ENCODE data around the gene MKI67. TPM values are rescaled to one million over a fixed set of nuclear protein-coding genes. Genes with fewer than 3 reads are reported as not detected.
"Not testable (repeated sequence)": the region's sequence is repeated elsewhere in the genome, so short reads cannot be mapped to it uniquely, and the experiment has no call there.

Gene MKI67
- total and polyA plus RNA-seq, 10 donors, result 0.61 to 21.6 (median 7.6) TPM

GRCh38 chr10:128096486-128097199 is 29.6 kb downstream of the MKI67 start:
- H3K27me3 ChIP-seq (replicated peaks in 1 of 7), result no peaks in the 10 kb centered on the region
- peaks cover 0 to 19% (median 2%) of the 10 kb centered on the region in 6 donors for H3K4me1 ChIP-seq
- intact Hi-C loops (cut with DNase I; ENCODE audit: low total_unique reads), result no loop called here
- H3K27ac ChIP-seq, result peak overlapping the region in 2 of 8 donors; percentile 29 to 82
- WGBS, 5 donors, result 86 to 95% (median 89%) methylated on average over 5 of the region's 5 CpGs
- DNase-seq, result no peak
- peak overlapping the region in 1 of 8 donors; percentile 48 for H3K4me3 ChIP-seq
- peaks cover 0 to 56% (median 0%) of the 10 kb centered on the region in 6 donors for H3K36me3 ChIP-seq
- no peaks in the 10 kb centered on the region for H3K9me3 ChIP-seq
- no peak for TF ChIP-seq POLR2A (IDR thresholded peaks at IDR 0.05)
- TF ChIP-seq, protein P1, sequence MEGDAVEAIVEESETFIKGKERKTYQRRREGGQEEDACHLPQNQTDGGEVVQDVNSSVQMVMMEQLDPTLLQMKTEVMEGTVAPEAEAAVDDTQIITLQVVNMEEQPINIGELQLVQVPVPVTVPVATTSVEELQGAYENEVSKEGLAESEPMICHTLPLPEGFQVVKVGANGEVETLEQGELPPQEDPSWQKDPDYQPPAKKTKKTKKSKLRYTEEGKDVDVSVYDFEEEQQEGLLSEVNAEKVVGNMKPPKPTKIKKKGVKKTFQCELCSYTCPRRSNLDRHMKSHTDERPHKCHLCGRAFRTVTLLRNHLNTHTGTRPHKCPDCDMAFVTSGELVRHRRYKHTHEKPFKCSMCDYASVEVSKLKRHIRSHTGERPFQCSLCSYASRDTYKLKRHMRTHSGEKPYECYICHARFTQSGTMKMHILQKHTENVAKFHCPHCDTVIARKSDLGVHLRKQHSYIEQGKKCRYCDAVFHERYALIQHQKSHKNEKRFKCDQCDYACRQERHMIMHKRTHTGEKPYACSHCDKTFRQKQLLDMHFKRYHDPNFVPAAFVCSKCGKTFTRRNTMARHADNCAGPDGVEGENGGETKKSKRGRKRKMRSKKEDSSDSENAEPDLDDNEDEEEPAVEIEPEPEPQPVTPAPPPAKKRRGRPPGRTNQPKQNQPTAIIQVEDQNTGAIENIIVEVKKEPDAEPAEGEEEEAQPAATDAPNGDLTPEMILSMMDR (IDR thresholded peaks at IDR 0.05 in 8 of 11, conservative IDR thresholded peaks at IDR 0.05 in 3 of 11), result no peak
- TF ChIP-seq POLR2AphosphoS5 (IDR thresholded peaks at IDR 0.05), result no peak

GRCh38 chr10:128095753-128096469 is 30.3 kb downstream of the MKI67 start:
- no peak for DNase-seq
- intact Hi-C loops (cut with DNase I; ENCODE audit: low total_unique reads), result no loop called here
- WGBS, 5 donors, result 60 to 72% (median 66%) methylated on average over 11 of the region's 11 CpGs
- Histone ChIP-seq H3K9me3 (no peaks in the 10 kb centered on the region), H3K4me1 (peaks cover 0 to 19% (median 2%) of the 10 kb centered on the region in 6 donors), H3K36me3 (peaks cover 0 to 48% (median 0%) of the 10 kb centered on the region in 6 donors), H3K27ac (peak overlapping the region in 2 of 8 donors; percentile 29 to 82), H3K4me3 (peak overlapping the region in 1 of 8 donors; percentile 48), H3K27me3 (replicated peaks in 1 of 7) (no peaks in the 10 kb centered on the region)
- TF ChIP-seq, protein P1 (IDR thresholded peaks at IDR 0.05 in 8 of 11, conservative IDR thresholded peaks at IDR 0.05 in 3 of 11), result no peak
- TF ChIP-seq POLR2A (IDR thresholded peaks at IDR 0.05) (no peak), POLR2AphosphoS5 (IDR thresholded peaks at IDR 0.05) (no peak)

DNA sequence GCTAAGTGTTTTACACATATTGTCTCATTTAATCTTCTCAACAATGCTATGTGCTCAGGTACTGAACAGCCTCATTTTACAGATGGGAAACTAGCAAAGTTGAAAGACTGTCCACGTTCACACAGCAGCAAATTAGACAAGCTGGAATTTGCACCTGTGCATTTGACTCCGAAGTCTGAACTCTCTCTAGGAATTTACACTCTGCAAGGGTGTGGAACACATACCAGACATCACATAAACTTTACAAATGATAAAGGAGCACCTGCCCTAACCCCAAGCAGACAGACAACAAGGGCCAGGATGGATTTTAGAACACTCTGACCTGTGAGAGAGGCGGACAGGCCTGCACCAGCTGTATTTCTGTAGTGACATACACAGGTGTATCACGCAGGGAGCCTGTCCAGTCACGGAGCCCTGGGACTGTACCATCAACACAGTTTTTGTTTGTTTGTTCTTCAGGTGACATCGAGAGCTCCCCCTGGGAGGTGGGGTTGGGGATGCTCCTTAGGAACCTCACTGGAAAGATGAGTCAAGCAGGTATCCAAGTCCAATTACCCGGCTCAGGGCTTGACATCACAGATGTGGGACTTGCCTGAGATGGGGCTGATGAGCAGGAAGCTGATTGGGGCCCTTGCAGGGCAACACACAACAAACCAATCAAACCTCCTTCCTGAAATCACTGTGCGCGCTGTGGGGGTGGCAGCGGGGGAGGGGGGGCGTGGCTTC is 31.0 kb downstream of the MKI67 start:
- H3K27me3 ChIP-seq (replicated peaks in 1 of 7), result peaks cover 0 to 3% (median 0%) of the 10 kb centered on the region in 7 donors
- no peaks in the 10 kb centered on the region for H3K9me3 ChIP-seq
- peak overlapping the region in 2 of 8 donors; percentile 29 to 82 for H3K27ac ChIP-seq
- whole genome bisulfite sequencing, 5 donors, result 71 to 86% (median 76%) methylated on average over 11 of the region's 11 CpGs
- intact Hi-C loops (cut with DNase I; ENCODE audit: low total_unique reads), result no loop called here
- H3K36me3 ChIP-seq, result peaks cover 0 to 41% (median 0%) of the 10 kb centered on the region in 6 donors
- peak overlapping the region in 1 of 8 donors; percentile 48 for H3K4me3 ChIP-seq
- H3K4me1 ChIP-seq, result peaks cover 0 to 19% (median 2%) of the 10 kb centered on the region in 6 donors
- TF ChIP-seq POLR2A (IDR thresholded peaks at IDR 0.05), result no peak
- TF ChIP-seq, protein P1 (IDR thresholded peaks at IDR 0.05 in 8 of 11, conservative IDR thresholded peaks at IDR 0.05 in 3 of 11), result no peak
- TF ChIP-seq POLR2AphosphoS5 (IDR thresholded peaks at IDR 0.05), result no peak
- no peak for DNase-seq

DNA sequence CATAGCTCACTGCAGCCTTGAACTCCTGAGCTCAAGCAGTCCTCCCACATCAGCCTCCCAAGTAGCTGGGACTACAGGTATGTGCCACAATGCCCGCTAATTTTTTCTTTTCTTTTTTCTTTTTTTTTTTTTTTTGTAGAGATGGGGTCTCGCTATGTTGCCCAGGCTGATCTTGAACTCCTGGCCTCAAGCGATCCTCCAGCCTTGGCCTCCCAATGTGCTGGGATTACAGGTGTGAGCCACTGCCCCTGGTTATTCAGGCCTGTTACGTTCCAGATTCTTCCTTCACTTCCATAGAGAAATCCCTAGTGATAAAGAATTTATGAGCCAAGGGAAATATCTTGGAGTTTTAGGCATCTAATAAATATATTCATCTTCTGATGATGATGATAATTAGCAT is 31.6 kb downstream of the MKI67 start:
- H3K4me3 ChIP-seq; intact Hi-C loops (cut with DNase I; ENCODE audit: low total_unique reads); H3K27me3 ChIP-seq (replicated peaks in 1 of 7); H3K9me3 ChIP-seq; H3K27ac ChIP-seq; DNase-seq: not testable (repeated sequence)
- peaks cover 0 to 19% (median 2%) of the 10 kb centered on the region in 6 donors for H3K4me1 ChIP-seq
- H3K36me3 ChIP-seq, result peaks cover 0 to 35% (median 0%) of the 10 kb centered on the region in 6 donors
- 92 to 100% (median 96%) methylated on average over 4 of the region's 4 CpGs for WGBS, 5 donors

Measured in spleen (tissue), 11 donors.